ENCODE data around the gene PSKH1.

- TF ChIP-seq POLR2AphosphoS5 (IDR thresholded peaks at IDR 0.05; ENCODE audit: low read depth) (no peak), SPI1 (IDR thresholded peaks at IDR 0.05; ENCODE audit: borderline replicate concordance, low read depth) (no peak)
- TF ChIP-seq, protein P1, sequence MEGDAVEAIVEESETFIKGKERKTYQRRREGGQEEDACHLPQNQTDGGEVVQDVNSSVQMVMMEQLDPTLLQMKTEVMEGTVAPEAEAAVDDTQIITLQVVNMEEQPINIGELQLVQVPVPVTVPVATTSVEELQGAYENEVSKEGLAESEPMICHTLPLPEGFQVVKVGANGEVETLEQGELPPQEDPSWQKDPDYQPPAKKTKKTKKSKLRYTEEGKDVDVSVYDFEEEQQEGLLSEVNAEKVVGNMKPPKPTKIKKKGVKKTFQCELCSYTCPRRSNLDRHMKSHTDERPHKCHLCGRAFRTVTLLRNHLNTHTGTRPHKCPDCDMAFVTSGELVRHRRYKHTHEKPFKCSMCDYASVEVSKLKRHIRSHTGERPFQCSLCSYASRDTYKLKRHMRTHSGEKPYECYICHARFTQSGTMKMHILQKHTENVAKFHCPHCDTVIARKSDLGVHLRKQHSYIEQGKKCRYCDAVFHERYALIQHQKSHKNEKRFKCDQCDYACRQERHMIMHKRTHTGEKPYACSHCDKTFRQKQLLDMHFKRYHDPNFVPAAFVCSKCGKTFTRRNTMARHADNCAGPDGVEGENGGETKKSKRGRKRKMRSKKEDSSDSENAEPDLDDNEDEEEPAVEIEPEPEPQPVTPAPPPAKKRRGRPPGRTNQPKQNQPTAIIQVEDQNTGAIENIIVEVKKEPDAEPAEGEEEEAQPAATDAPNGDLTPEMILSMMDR (IDR thresholded peaks at IDR 0.05; ENCODE audit: insufficient read depth, low read length): peak; percentile 73
- TF ChIP-seq, protein P2, sequence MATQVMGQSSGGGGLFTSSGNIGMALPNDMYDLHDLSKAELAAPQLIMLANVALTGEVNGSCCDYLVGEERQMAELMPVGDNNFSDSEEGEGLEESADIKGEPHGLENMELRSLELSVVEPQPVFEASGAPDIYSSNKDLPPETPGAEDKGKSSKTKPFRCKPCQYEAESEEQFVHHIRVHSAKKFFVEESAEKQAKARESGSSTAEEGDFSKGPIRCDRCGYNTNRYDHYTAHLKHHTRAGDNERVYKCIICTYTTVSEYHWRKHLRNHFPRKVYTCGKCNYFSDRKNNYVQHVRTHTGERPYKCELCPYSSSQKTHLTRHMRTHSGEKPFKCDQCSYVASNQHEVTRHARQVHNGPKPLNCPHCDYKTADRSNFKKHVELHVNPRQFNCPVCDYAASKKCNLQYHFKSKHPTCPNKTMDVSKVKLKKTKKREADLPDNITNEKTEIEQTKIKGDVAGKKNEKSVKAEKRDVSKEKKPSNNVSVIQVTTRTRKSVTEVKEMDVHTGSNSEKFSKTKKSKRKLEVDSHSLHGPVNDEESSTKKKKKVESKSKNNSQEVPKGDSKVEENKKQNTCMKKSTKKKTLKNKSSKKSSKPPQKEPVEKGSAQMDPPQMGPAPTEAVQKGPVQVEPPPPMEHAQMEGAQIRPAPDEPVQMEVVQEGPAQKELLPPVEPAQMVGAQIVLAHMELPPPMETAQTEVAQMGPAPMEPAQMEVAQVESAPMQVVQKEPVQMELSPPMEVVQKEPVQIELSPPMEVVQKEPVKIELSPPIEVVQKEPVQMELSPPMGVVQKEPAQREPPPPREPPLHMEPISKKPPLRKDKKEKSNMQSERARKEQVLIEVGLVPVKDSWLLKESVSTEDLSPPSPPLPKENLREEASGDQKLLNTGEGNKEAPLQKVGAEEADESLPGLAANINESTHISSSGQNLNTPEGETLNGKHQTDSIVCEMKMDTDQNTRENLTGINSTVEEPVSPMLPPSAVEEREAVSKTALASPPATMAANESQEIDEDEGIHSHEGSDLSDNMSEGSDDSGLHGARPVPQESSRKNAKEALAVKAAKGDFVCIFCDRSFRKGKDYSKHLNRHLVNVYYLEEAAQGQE (IDR thresholded peaks at IDR 0.05; ENCODE audit: insufficient replicate concordance, low read depth): no peak
These were observed 49.1 kb downstream of the PSKH1 start for GRCh38 chr16:67942200-67942509.

Measured in HL-60 (cell line).